Uterus (tissue), 2 donors: ENCODE results near the gene LLGL1.

Experiments used
- POLR2A ChIP-seq, 2 donors: fragments of 450-650 bp; IDR thresholded peaks; one replicate each; pipeline ENCODE4 v1.6.1; 2016; ENCODE audit warnings: antibody characterized with exemption in 2 of 2, mild to moderate bottlenecking in 1 of 2, moderate library complexity in 1 of 2
- TF ChIP-seq, protein P1 (sequence below), 4 experiments: fragments of 200-600 bp in 2 of 4; fragments of 450-650 bp in 2 of 4; sonication (generic) in 2 of 4; IDR thresholded peaks; one replicate each; pipeline ENCODE4 v1.5.1; 2016 to 2019; ENCODE audit warnings: antibody characterized with exemption in 4 of 4, mild to moderate bottlenecking in 2 of 4, moderate library complexity in 1 of 4

DNA sequence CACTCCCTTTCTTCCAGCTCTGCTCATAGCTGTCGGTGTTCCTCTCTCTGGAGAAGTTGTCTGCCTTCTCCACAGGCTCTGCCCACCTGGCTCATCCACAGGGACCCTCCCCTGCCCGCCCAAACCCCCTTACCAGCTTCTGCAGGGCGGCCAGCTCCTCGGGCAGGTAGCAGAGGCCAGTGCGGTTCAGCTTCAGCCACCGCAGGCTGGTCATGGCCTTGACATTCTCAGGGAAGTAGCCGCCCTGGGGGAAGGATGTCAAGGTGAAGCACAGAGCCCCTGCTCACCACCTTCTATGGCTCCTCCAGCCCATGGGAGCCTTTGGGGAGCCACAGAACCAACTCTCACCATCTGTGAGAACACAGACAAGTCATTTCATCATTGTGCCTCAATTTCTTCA lies 31.3 kb downstream of the LLGL1 start:
- TF ChIP-seq, protein P1, sequence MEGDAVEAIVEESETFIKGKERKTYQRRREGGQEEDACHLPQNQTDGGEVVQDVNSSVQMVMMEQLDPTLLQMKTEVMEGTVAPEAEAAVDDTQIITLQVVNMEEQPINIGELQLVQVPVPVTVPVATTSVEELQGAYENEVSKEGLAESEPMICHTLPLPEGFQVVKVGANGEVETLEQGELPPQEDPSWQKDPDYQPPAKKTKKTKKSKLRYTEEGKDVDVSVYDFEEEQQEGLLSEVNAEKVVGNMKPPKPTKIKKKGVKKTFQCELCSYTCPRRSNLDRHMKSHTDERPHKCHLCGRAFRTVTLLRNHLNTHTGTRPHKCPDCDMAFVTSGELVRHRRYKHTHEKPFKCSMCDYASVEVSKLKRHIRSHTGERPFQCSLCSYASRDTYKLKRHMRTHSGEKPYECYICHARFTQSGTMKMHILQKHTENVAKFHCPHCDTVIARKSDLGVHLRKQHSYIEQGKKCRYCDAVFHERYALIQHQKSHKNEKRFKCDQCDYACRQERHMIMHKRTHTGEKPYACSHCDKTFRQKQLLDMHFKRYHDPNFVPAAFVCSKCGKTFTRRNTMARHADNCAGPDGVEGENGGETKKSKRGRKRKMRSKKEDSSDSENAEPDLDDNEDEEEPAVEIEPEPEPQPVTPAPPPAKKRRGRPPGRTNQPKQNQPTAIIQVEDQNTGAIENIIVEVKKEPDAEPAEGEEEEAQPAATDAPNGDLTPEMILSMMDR (IDR thresholded peaks at IDR 0.05): no peak
- no peak for TF ChIP-seq POLR2A (IDR thresholded peaks at IDR 0.05)
